HG03108 (cell line): ENCODE measurements around the gene MFAP4.

Experiments used
- ATAC-seq: cut with Tn5 transposase; IDR thresholded peaks from one replicate; pipeline ENCODE4 v1.9.1; 2021; ENCODE audit warnings: moderate library complexity; ENCODE audit not compliant: unreplicated experiment

Gene MFAP4

DNA sequence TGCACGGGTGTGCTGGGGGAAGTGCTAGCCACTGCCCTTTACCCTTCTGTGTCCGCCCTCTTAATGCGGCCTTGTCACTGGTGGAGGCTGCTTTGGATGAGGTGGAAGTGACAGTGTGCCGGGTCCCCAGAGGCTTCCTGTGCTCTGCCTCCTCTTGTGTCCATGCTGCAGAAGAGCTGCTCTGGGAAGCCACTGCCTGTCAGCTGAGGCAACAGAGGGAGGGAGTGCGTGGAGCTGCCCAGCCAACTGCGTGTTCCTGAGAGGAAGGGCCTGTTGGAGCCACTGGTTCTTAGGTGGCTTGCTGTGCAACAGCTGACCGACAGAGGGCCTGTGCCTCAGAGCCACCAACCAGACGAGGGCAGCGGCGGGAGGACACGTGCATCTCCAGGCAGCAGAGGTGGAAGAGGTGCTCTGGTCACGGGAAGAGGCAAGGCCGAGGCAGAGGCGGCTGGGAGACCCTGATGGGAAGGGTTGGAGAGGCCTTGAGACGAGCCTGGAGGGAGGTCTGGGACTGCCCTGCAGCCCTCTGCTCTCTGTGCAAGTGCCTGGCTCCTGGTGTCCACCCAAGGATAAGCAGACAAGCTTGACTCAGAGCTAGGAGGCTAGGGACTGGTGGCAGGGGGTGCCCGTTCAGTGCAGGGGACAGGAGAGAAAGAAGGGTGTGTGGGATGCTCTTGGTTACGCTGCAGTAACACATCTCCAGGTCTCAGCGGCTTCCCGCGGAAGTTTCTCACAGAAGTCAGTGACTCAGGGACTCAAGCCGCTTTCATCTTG, 49.9 kb downstream of the MFAP4 start:
- no peak for ATAC-seq

DNA sequence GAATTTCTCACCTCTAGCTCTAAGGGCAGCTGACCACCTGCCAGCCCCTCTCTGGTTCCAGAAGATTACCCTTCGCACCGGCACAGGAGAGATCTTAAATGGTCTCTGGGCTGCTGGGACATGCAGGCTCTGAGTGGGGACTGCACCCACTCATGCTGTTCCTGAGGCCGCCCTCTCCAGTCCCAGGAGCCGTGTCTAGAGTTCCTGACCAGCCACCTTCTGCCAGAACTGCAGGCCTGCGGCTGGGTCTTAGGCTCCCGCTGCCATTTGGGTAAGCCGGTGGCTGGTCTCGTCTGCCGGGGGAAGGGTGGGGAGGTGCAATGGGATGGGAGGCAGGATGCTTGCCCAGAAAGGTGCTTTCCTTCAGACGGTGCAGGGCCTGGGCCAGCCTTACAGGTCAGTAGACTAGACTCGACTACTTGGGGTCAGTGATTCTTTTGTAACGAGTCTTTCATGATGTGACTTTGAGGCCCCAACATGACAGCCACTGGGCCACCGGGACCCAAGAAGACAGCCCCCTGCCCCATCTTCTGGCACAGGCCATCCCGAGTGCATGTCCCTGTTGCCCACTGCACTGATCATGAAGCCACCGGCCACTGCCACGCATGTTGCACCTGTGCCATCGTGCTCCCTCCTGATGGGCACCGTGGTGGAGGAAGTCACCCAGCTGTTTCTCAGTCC, 50.9 kb downstream of the MFAP4 start:
- no peak for ATAC-seq

GRCh38 chr17:19334331-19334730, 52.7 kb downstream of the MFAP4 start:
- ATAC-seq = no peak

DNA sequence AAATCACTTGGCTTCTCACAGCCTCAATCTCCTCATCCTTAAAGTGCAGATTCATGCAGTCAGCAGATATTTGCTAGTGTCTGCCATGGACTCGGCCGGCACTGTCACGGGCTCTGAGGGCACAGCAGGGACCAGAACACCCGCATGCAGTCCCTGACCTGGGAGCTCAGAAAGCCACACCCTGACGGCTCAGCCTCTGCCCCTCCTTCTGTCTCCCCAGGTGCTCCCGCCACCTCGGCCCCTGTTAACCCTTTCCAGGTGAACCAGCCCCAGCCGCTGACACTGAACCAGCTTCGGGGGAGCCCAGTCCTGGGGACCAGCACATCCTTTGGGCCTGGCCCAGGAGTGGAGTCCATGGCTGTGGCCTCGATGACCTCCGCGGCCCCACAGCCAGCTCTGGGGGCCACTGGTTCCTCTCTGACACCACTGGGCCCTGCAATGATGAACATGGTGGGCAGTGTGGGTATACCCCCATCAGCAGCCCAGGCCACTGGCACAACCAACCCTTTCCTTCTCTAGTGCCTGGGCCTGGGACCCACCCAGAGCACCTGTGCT, 53.2 kb downstream of the MFAP4 start:
- ATAC-seq = no peak
